T-helper 2 cell treated with Interferon-gamma antibody and Interleukin-4, amounts not matched to agents 5 μg/mL and 100 μg/mL, for 36 hours (primary cell): ENCODE measurements around the gene CUL2.
"Not testable (repeated sequence)": the region's sequence is repeated elsewhere in the genome, so short reads cannot be mapped to it uniquely, and the experiment has no call there.

Experiments used
- DNase-seq: peaks from one replicate; pipeline ENCODE4 v3.0.0; 2021; ENCODE audit warnings: low spot score
- H3K27ac Mint-ChIP-seq: one replicate; pipeline ENCODE4 v1.8.0; 2021; ENCODE audit warnings: mild to moderate bottlenecking, mixed read lengths
- H3K27me3 Mint-ChIP-seq: one replicate; pipeline ENCODE4 v1.8.0; 2021; ENCODE audit warnings: low read depth, mixed read lengths
- H3K36me3 Mint-ChIP-seq: one replicate; pipeline ENCODE4 v1.8.0; 2021; ENCODE audit warnings: low read depth, mixed read lengths
- H3K4me1 Mint-ChIP-seq: one replicate; pipeline ENCODE4 v1.8.0; 2021; ENCODE audit warnings: low read depth, mixed read lengths
- H3K4me3 Mint-ChIP-seq: one replicate; pipeline ENCODE4 v1.8.0; 2022; ENCODE audit warnings: mild to moderate bottlenecking, moderate library complexity, mixed read lengths
- H3K9me3 Mint-ChIP-seq: one replicate; pipeline ENCODE4 v1.8.0; 2021; ENCODE audit warnings: mixed read lengths

Gene CUL2

DNA sequence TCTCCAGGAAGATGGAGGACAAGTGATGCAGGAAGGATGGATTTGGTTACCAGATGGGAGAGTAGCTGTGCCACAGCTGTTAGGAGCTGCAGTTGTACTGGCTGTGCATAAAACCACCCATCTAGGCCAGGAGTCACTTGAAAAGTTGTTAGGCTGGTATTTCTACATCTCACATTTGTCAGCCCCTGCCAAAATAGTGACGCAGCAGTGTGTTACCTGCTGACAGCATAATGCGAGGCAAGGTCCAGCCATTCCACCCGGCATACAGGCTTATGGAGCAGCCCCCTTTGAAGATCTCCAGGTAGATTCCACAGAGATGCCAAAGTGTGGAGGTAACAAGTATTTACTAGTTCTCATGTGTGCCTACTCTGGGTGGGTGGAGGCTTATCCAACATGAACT is 116.4 kb downstream of the CUL2 start:
- DNase-seq, H3K4me1 Mint-ChIP-seq, H3K27ac Mint-ChIP-seq, H3K4me3 Mint-ChIP-seq, H3K9me3 Mint-ChIP-seq, H3K36me3 Mint-ChIP-seq, H3K27me3 Mint-ChIP-seq: not testable (repeated sequence)

DNA sequence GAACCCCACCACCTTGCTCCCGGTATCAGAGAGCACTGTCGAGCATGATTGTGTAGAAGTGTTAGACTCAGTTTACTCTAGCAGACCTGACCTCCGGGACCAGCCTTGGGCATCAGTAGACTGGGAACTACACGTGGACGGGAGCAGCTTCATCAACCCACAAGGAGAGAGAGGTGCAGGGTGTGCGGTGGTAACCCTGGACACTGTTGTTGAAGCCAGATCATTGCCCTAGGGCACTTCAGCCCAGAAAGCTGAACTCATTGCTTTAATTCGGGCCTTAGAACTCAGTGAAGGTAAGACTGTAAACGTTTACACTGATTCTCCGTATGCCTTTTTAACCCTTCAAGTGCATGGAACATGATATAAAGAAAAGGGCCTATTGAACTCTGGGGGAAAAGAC is 117.0 kb downstream of the CUL2 start:
- DNase-seq, H3K4me1 Mint-ChIP-seq, H3K27ac Mint-ChIP-seq, H3K36me3 Mint-ChIP-seq, H3K4me3 Mint-ChIP-seq, H3K9me3 Mint-ChIP-seq, H3K27me3 Mint-ChIP-seq: not testable (repeated sequence)

GRCh38 chr10:34972591-34972990 is 117.5 kb downstream of the CUL2 start:
- not testable (repeated sequence) for H3K27ac Mint-ChIP-seq, H3K9me3 Mint-ChIP-seq, H3K4me1 Mint-ChIP-seq, DNase-seq, H3K36me3 Mint-ChIP-seq, H3K4me3 Mint-ChIP-seq, H3K27me3 Mint-ChIP-seq

DNA sequence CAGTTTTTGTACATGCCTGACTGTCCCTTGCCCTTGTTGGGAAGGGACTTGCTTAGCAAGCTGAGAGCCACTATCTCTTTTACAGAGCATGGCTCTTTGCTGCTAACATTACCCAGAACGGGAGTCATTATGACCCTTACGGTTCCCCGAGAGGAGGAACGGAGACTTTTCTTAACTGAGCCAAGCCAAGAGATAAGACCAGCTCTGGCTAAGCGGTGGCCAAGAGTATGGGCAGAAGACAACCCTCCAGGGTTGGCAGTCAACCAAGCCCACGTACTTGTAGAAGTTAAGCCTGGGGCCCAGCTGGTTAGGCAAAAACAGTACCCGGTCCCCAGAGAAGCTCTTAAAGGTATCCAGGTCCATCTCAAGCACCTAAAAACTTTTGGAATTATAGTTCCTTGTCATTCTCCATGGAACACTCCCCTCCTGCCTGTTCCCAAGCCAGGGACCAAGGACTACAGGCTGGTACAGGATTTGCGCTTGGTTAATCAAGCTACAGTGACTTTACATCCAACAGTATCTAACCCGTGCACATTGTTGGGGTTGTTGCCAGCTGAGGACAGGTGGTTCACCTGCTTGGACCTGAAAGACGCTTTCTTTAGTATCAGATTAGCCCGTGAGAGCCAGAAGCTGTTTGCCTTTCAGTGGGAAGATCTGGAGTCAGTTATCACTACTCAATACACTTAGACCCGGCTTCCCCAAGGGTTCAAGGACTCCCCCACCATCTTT is 118.4 kb downstream of the CUL2 start:
- DNase-seq, H3K27me3 Mint-ChIP-seq, H3K9me3 Mint-ChIP-seq, H3K27ac Mint-ChIP-seq, H3K36me3 Mint-ChIP-seq, H3K4me1 Mint-ChIP-seq, H3K4me3 Mint-ChIP-seq: not testable (repeated sequence)

DNA sequence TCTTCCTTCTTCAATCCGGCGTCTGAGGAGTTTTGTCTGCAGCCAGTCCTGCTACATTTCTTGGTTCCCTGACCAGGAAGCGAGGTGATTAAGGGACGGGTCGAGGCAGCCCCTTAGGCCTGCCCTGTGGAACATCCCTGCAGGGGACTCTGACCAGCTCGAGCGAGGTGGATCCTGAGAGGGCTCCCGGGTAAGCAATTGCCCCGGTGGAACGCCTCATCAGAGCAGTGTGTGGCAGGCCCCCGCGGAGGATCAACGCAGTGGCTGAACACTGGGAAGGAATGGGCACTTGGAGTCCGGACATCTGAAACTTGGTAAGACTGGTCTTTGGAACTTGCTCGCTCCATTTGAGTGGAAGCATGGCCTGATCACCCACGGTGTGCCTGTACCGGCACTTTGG is 121.0 kb downstream of the CUL2 start:
- no peaks in the 10 kb centered on the region for H3K9me3 Mint-ChIP-seq
- H3K36me3 Mint-ChIP-seq = no peaks in the 10 kb centered on the region
- H3K27ac Mint-ChIP-seq = no peak overlapping the region
- no peaks in the 10 kb centered on the region for H3K27me3 Mint-ChIP-seq
- DNase-seq = no peak
- H3K4me1 Mint-ChIP-seq = no peaks in the 10 kb centered on the region
- no peak overlapping the region for H3K4me3 Mint-ChIP-seq

DNA sequence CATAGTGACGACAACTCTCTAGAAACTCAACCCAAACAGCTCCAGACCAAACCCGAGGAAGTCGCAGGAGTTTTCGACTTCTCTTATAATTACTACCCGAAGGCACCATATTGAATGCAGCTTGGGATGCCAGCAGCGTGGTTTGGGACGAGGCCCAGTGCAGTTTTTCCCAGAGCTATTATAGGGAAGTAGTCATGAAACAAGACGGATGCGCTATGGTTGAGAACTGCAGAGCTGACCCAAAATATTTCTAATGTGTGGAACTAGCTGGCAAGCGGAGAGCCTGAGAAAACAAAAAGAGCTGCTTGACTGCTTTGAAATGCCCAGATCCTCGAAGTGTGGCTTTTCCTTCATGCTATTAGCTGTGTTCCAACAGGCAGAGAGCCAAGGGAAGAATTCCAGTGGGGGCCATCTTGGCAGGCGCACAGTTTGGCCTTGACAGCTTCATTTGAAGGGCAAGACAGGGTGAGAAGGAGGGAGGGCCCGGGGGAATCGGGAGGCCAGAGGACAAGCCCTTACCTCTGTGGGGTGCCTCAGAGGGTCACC is 122.7 kb downstream of the CUL2 start:
- no peak overlapping the region for H3K27ac Mint-ChIP-seq
- no peak for DNase-seq
- no peaks in the 10 kb centered on the region for H3K4me1 Mint-ChIP-seq
- no peaks in the 10 kb centered on the region for H3K9me3 Mint-ChIP-seq
- H3K36me3 Mint-ChIP-seq = no peaks in the 10 kb centered on the region
- H3K27me3 Mint-ChIP-seq = no peaks in the 10 kb centered on the region
- H3K4me3 Mint-ChIP-seq = no peak overlapping the region

- no peaks in the 10 kb centered on the region for H3K4me1 Mint-ChIP-seq
- H3K9me3 Mint-ChIP-seq = no peaks in the 10 kb centered on the region
- H3K27ac Mint-ChIP-seq = no peak overlapping the region
- no peak for DNase-seq
- H3K27me3 Mint-ChIP-seq = no peaks in the 10 kb centered on the region
- no peaks in the 10 kb centered on the region for H3K36me3 Mint-ChIP-seq
- H3K4me3 Mint-ChIP-seq = no peak overlapping the region
Observed at GRCh38 chr10:34966451-34966850, 123.7 kb downstream of the CUL2 start.

- Mint-ChIP-seq H3K4me3 (no peak overlapping the region), H3K27me3 (no peaks in the 10 kb centered on the region), H3K9me3 (no peaks in the 10 kb centered on the region), H3K4me1 (no peaks in the 10 kb centered on the region), H3K36me3 (no peaks in the 10 kb centered on the region), H3K27ac (no peak overlapping the region)
- DNase-seq = no peak
Observed at GRCh38 chr10:34966040-34966439, 124.1 kb downstream of the CUL2 start.

GRCh38 chr10:34964166-34964800 is 125.9 kb downstream of the CUL2 start:
- H3K4me1 Mint-ChIP-seq = no peaks in the 10 kb centered on the region
- H3K27ac Mint-ChIP-seq = no peak overlapping the region
- H3K4me3 Mint-ChIP-seq = no peak overlapping the region
- no peaks in the 10 kb centered on the region for H3K36me3 Mint-ChIP-seq
- H3K27me3 Mint-ChIP-seq = no peaks in the 10 kb centered on the region
- H3K9me3 Mint-ChIP-seq = no peaks in the 10 kb centered on the region
- DNase-seq = no peak

DNA sequence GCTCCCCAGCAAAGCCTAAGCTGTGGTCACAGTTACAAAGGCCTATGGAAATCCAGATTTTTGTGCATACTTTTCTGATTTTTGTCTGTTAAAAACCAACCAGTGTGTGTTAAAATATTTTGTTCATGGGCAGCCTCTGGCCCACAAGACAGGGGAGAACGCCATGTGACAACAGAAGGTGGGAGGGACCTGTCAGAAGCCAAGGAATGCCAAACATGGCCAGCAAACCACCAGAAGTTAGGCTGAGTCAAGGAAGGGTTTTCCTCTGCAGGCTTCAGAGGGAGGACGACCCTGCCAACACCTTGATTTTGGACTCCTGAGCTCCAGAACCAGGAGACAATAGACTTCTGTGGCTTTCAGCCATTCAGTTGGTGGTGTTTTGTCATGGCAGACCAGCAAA is 127.3 kb downstream of the CUL2 start:
- Mint-ChIP-seq H3K4me1 (no peaks in the 10 kb centered on the region), H3K27me3 (no peaks in the 10 kb centered on the region), H3K9me3 (no peaks in the 10 kb centered on the region), H3K4me3 (no peak overlapping the region), H3K36me3 (no peaks in the 10 kb centered on the region), H3K27ac (no peak overlapping the region)
- DNase-seq = no peak

GRCh38 chr10:34960983-34961382 is 129.2 kb downstream of the CUL2 start:
- H3K4me3 Mint-ChIP-seq = no peak overlapping the region

DNA sequence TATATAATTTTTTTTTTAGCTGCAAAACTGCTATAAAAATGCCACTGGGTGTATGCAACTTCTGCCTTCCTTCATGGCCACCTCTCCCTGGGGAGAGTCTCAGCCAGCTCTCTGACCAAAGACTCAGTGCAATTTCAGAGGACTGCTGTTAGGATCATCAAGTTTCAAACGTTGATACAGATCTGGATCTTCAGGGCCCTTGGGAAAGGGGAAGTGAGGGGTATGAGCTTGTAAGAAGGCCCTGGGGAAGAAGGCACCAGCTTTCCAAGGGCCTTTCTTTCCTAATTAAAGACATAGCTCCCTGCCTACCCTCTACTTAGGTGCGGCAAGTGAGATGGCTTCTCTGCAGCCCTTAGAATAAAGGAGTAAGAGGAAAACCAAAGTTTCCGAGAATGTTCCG is 130.4 kb downstream of the CUL2 start:
- Mint-ChIP-seq H3K4me1 (no peaks in the 10 kb centered on the region), H3K9me3 (no peaks in the 10 kb centered on the region), H3K27me3 (no peaks in the 10 kb centered on the region), H3K4me3 (no peak overlapping the region), H3K27ac (no peak overlapping the region), H3K36me3 (no peaks in the 10 kb centered on the region)
- DNase-seq = no peak

More at GRCh38 chr10:34960983-34961382, 129.2 kb downstream of the CUL2 start:
- no peak for DNase-seq
- Mint-ChIP-seq H3K4me1 (no peaks in the 10 kb centered on the region), H3K36me3 (no peaks in the 10 kb centered on the region), H3K9me3 (no peaks in the 10 kb centered on the region), H3K27ac (no peak overlapping the region), H3K27me3 (no peaks in the 10 kb centered on the region)

GRCh38 chr10:34959321-34959720 is 130.8 kb downstream of the CUL2 start:
- H3K27ac Mint-ChIP-seq = no peak overlapping the region
- H3K9me3 Mint-ChIP-seq = no peaks in the 10 kb centered on the region
- no peaks in the 10 kb centered on the region for H3K4me1 Mint-ChIP-seq
- no peak for DNase-seq
- H3K27me3 Mint-ChIP-seq = no peaks in the 10 kb centered on the region
- H3K4me3 Mint-ChIP-seq = no peak overlapping the region
- no peaks in the 10 kb centered on the region for H3K36me3 Mint-ChIP-seq
